ENCODE results near the gene TIMM10B.

Gene TIMM10B, protein sequence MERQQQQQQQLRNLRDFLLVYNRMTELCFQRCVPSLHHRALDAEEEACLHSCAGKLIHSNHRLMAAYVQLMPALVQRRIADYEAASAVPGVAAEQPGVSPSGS

DNA sequence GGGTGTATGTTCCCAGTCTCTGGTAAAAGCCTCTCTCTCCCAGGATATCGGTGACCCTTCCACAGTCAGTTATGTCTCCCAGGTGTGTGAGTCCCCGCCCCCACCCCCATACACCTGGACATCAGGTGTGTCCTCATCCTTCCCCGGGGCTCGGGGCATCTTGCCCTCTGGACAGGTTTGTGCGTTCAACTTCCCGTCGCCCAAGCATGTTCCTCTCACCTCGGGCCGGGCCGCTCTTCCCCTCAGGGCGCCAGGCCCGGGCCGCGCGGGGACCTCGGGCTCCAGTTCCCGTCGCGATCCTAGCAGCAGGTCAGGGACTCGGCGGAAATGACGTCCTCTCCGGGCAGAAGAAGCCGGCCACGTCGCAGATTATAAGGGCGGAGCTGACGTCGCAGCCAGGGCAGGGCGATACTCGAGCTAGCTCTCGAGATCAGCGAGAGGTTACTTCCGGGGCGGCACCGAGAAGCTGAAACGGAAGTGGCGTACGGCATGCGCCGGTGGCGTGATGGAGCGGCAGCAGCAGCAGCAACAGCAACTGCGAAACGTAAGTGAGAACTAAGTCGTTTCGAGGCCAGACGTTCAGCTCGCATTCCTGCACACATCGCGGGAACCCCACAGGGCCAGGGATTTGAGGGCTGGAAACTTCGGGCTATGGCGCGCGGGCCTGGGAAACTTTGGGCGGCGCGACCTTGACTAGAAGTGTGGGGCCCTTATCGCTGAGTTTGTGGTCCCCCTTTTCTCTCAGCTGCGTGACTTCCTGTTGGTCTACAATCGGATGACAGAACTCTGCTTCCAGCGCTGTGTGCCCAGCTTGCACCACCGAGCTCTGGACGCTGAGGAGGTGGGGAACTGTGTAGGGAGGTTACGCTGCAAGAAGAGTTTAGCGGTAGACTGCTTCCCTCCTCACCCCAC, at the start of gene TIMM10B, which contains the start of gene ARFIP2:
TSS of gene TIMM10B (plus strand) at position 490 of the 912 bp plus-strand sequence. CDS start at position 506, 16 bp downstream.
TSS of gene ARFIP2 (minus strand) at position 320 of the 912 bp plus-strand sequence. CDS start 910 bp downstream, outside the sequence.
- peak; percentile 89 to 95 for DNase-seq (ENCODE audit: extremely low read depth in 1 of 2, low read depth in 1 of 2)

DNA sequence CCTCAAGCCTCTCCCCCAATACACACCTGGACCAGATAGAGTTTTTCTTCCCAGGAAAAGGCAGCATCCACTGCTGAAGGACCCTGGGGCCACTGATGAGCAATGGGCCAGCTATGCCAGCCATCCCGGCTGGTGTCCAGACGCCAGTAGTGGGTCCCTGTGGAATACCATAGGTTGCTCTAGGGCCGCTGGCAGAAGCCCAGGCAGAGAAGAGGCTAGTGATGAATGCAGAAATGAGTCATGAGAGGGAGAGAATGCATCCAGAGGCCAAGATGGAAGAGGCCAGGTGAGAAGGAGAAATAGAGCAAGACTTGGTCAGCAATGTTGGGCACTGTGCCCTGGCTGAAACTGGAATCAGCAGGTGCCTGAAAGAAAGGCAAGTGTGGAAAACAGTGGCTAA, 49.4 kb upstream of the TIMM10B start:
- DNase-seq (ENCODE audit: extremely low read depth in 1 of 2, low read depth in 1 of 2): no peak

DNA sequence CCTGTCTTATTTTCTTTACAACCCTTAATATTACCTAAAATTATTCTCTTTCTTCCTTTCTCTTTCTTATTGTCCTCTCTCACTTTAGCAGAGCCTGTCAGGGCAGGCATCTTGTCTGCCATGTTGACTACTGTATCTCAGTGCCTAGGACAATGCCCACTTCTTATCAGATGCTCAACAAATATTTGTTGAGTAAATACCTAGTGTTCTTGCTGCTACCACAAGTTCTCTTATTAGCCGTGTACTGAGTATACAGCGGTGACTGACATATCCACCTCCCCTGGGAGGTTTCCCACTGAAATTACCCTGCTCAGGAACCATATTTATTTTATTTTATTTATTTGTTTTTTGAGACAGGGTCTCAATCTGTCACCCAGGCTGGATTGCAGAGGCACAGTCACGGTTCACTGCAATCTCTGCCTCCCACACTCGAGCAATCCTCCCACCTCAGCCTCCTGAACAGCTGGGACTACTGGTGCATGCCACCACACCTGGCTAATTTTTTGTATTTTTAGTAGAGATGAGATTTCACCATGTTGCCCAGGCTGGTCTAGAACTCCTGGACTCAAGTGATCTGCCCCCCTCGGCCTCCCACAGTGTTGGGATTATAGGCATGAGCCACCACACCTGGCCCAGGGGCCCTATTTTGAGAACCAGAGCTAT, 47.2 kb upstream of the TIMM10B start:
- no peak for DNase-seq (ENCODE audit: extremely low read depth in 1 of 2, low read depth in 1 of 2)

DNA sequence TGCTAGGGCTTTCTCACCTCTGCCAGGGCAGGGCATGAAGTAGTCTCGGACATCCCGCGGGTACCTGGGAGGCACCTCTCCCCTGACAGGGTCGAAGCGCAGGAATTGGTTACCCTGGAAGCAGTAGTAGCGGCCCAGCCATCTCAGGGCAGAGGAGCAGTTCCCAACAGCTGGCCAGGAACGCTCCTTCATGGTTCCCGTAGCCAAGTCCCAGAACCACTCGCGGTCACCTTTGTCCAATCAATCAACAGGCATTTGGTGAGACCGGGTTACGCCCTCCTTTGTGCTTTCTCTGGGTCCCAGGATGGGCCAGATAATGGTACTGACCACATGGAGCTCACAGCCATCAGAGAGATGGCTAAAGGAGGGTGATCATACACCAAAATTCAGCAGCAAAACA, 43.9 kb upstream of the TIMM10B start:
- DNase-seq (ENCODE audit: extremely low read depth in 1 of 2, low read depth in 1 of 2): no peak

DNA sequence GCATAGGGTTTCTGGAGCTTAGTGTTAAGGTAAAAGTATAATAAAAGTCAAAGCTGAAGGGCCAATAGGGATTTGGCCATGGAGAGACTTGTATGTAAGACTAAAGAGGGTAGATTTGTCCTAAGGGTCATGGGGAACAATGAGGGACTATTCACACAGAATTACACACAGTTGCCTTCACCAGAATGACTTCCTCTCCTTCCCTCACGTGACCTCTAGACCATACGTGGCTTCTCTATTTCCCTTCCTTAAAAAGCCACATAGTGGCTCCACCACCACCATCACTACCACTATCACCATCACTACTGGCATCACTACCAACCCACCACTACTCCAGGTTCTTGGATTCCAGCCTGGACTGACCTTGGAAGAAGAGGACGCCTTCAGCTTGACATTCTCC, 43.3 kb upstream of the TIMM10B start:
- no peak for DNase-seq (ENCODE audit: extremely low read depth in 1 of 2, low read depth in 1 of 2)

DNA sequence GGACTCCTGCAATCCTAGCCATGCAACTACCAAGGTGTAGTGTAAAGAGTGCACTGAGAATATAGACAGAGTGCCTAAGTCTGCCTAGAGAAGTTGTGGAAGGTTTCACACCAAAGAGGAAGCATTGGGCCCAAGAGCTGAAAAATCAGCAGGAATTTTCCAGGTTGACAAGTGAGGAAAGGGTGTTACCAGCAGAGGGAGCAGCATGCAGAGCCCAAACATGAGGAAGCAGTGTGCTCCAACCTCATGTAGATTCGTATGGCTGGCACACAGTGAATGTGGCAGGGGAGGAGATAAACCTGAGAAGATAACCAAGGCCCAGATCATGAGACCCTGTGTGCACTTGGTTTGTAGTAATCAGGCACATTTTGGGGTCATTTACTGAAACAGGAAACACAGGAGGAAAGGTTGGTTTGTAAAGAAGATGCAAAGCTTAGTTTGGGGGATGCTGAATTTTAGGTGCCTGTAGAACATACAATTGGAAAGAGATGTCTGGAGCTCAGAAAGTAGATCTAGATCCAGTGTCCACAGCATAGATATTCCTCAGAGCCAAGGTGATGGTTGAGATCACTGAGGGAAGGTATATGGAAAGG, 42.2 kb upstream of the TIMM10B start:
- DNase-seq (ENCODE audit: extremely low read depth in 1 of 2, low read depth in 1 of 2): no peak

DNA sequence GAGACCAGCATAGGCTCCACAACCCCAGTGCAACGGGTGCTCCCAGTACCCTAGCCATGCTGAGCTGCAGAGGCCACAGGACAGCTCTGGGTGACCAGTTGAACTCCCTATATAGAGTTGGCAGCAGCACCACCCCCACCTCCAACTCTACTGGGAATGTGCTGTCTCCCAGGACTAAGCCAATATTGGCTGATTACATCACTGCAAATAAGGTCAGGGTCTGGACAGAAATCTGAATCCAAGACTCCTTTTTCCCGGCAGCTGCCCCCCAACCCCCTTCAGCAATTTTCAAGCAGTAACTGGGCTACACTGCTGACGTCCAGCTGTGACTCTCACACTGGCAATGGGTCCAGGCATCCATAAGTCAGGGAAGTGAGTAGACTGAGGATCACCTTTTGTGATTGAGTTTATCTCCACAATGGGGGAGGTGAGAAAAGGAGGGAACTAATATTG, 40.4 kb upstream of the TIMM10B start, which contains the start of gene HPX:
TSS of gene HPX (minus strand) at position 82 of the 453 bp plus-strand sequence. CDS start at position 58, 24 bp downstream.
- no peak for DNase-seq (ENCODE audit: extremely low read depth in 1 of 2, low read depth in 1 of 2)

DNA sequence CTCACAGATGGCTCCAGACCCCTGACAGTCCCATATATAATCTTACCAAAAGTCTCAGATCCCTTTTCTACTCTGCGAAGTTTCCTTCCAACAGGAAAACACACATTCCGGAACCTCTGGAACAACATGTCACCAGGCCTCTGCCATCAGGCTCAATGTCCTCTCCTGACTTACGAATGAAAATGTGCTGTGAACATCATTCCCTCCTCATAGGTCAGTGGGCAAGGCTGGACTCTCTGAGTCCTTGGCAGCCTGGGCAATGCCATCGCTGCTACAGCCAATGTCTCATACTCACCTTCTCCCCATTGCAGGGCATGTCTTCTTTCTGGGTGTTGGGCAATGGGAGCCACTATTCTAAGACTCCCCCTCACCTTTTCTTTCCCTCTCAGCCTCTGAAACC, 38.9 kb upstream of the TIMM10B start:
- DNase-seq (ENCODE audit: extremely low read depth in 1 of 2, low read depth in 1 of 2): no peak

DNA sequence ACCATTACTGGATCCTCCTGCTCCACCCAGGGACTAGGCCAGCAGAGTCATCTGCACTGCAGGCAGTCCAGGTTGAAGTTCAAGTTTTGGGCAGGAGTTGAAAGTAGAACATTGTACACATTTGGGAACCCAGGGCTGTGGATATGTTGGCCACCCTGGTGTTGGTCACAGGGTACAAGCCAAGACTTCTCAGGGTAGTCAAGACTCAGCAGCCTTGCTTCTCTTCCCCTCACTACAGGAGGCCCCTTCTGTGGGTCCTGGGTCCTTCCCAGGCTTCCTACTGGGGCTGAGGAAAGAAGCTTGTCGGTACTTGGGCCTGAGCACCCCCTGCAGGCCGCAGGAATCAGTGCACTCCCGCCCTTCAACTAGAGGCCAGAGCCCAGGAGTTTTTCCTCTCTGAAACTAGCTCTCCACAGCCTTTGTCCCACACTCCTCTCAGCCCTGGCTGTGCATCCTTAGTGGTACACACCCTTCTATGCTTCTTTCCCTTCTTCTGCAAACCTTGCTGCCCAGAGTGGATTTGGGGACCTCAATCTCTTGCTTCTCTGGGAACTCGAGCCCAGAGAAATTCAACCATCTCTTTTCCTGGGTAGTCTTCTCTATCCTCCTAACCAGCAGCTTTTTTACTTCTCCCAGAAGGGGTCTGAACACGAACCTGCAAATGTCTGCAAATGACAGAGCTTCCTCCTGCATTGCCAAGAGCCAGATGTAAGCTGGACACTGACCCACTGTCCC, 37.9 kb upstream of the TIMM10B start:
- DNase-seq (ENCODE audit: extremely low read depth in 1 of 2, low read depth in 1 of 2): peak; percentile 4 to 33

DNA sequence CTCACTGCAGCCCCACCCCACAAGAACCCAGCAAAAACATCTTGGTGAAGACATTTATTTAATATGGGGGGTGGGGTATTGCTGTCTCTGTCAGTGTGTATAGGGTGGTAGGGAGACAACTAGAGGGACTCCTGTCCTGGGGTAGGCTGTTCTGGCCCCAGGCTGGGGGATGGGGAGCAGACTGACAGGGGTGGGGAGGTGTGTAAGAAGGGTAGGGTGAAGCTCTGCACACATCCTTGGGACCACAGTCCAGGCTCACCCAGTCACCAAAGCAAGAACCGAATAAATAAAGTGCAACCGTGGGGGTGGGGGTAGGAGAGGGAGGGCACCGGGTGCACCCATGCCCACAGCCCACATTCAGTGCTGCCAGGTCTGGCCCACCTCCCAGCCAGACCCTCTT, 32.7 kb upstream of the TIMM10B start:
- no peak for DNase-seq (ENCODE audit: extremely low read depth in 1 of 2, low read depth in 1 of 2)

DNA sequence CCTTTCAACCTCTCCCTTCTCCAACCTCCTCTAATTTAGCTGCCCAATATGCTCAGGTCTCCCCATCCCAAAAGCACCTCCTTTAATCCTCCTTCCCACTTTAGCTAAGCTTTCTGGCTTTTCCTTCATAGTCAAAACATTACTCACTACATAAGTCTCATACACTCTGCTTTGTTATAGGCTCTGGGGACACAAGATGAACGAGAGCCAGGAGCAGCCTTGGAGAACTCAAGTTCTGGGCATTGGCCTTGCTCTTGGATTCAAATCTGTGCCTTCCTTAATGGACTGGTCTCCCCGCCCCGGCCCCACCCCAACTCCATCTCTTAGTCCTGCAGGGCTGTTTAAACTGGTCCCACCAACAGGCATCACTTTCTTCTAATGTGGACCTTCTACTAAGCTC, 29.1 kb upstream of the TIMM10B start:
- DNase-seq (ENCODE audit: extremely low read depth in 1 of 2, low read depth in 1 of 2): no peak

DNA sequence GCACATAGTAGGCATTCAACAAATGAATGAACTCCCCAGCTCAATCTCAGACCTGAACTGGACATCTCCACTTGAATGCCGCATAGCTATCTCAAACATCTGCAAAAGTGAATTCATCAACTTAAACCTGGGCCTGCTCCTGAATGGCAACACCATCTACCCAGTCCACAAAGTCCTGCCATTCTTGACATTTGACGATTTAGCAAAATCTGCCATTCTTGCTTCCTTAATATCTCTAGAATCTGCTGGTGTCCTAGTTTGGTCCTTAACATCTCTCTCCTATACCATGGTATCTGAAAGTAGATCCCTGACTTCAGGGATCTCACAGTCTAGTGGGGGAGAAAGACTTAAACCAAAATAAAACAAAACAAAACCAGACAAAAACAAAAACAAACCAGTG, 28.1 kb upstream of the TIMM10B start:
- DNase-seq (ENCODE audit: extremely low read depth in 1 of 2, low read depth in 1 of 2): no peak

DNA sequence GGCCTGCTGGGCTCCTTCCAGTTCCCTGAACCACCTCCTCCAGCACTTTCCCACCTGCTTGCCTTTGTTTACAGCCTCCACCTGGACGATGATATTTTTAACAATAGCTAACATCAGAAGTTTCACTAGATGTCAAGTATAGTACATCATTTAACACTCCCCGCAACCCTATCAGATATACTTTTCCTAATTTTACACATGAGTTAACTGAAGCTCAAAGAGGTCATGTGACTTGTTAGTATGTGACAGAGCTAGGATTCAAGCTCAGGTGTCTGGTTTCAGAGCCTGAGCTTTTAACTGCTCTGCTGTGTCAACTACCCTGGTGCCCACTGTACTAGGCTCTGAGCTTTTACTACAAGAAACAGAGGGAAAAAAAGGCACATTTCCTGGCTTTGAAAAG, 26.2 kb upstream of the TIMM10B start:
- DNase-seq (ENCODE audit: extremely low read depth in 1 of 2, low read depth in 1 of 2): no peak

DNA sequence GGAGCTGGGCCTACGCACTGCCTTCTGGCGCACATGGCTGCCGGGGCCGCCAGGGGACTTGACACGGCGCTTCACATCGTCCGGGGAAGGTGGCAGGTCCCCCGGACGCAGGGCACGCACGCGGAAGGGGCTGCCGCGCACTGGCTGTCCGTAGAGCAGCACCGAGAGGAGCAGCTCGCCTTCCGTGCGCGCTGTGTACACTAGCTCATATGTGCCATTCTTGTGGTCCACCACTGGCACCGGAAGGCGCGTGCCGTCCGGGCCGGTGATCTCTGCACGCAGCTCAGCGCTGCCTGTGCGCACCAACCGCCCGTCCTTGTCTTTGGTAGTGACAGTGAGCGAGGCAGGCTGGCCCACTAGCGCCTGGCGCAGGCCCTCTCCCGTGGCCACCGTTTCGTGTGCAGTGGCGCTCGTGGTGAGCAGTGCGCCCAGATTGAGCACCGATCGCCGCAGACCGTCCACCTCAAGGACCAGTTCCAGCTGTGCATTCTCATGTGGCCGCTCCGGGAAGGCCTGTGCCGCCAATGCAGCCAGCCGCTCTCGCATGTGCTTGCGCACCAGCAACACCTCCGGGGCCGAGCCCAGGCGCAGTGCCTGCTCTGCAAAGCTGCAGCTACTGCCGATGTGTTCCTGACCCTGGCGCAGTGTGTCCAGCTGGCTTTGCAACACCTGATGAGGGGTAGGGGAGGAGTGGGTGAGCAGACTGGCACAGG, 24.8 kb upstream of the TIMM10B start:
- no peak for DNase-seq (ENCODE audit: extremely low read depth in 1 of 2, low read depth in 1 of 2)

DNA sequence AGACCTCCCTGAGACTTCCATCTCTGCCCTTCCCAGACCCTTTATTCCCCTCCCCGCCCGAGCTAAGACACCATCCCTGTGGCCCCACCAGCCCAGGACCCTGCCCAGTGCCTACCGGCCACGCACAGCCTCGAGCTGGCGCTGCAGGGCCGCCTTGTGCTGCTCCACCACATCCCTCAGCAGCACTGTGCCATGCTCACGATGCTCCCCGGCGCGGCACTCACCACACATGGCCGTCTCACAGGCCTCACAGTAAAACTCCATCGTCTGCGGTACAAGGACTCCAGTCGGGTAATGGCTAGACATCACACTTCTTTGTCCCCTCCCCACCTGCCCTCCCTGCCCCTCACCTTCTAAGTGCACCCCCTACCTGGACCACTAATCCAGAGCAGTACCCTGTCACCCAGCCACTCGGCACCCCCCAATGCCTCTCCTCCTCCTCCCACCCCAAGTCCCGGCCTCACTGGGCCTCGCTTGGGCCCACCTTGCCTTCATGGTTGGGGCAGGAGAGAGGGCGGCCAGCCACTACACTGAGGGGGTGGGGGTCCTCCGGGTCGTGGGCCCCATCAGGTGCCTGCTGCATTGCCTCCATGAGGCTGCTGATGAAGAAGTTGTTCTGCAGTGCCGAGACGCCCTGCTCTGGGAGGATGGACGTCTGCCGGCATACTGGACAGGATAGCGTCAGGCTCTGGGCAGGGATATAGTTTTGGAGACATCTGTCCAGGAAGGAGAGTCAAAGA, 23.6 kb upstream of the TIMM10B start:
- DNase-seq (ENCODE audit: extremely low read depth in 1 of 2, low read depth in 1 of 2): no peak

DNA sequence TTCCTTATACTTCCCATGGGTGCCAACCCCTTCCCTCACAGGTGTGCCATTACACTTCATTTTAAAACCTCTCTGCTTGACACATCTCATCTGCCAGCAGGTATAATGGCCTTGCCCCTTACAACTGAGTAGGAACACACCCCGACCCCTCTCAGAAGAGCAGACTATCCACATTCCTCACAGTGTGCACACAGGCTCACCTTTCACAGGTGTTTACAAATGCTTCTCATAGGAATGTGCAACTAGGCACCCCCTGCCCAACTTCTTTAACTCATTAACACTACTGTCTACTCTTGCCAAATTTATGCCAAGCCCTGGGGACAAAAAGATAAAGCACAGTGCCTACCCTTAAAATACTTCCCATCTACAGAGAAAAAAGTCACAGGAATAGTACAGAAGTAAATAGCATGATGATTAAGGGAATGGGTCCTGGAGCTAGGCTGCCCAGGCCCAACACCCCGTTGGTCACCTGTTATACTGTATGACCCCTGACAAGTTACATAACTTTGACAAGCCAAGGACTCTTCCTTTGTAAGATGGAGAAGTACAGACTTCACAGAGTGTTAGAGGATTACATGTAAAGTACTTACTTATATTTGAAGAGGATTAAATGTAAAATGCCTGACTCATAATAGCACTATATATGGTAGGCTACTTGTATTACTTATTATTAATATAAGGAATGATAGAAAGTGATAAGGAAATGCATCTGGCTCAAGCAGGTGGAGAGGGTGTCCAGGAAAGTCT, 22.8 kb upstream of the TIMM10B start:
- DNase-seq (ENCODE audit: extremely low read depth in 1 of 2, low read depth in 1 of 2): no peak

DNA sequence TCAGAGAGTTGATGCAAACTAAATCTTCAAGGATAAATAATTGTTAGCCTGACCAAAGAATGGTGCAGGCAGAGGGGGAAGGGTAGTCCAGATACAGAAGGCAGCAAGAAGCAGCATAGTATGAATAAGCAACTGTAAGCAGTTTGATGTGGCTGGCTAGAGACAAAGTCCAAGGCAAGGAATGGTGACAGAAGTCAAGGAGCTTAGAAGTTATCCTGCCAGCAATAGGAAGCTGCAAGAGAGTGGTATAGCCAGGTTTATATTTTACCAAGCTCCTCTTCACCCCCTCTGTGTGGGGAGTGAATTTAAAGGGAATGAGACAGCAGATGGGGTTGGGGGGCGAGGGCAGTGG, 22.2 kb upstream of the TIMM10B start:
- DNase-seq (ENCODE audit: extremely low read depth in 1 of 2, low read depth in 1 of 2): no peak

DNA sequence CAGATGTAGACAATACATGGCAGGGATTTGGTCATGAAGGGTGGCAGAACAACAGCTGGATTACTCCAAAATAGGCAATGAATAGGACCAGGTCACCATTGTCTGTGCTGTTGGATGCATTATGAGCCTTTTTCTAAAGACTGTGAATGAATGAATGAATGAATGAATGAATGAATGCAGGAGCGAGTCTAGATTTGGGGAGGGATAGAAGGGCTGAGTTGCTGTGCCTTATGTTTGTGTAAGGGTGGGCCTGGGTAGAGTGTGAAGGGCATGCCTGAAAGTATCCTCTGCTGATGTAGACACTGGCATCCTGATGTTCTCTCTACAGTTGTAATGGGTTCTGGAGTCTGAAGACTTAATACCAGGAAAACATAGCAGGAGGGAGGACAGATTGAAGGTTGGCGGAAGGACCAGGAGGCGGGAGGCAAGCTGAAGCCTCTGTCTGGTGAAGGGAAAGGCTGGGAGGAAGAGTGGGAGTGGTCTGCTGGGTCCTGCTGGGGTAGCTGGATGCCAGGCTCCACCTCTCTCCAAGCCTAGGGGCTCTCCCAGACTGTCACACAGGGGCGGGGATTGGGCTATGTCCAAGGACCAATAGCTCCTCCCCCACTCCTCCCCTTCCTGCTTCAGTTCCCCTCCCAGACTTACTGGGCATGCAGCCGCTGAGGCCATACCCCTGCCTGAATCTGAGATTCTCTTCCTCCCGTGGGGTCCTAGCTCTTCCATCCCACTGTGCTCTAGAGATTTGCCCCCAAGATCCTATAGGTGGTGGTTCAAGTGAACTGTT, 12.4 kb upstream of the TIMM10B start:
- no peak for DNase-seq (ENCODE audit: extremely low read depth in 1 of 2, low read depth in 1 of 2)

Data from activated CD8-positive, alpha-beta memory T cell treated with anti-CD3 and anti-CD28 coated beads for 1 hour (primary cell).